ENCODE measurements around the gene RPUSD3. TPM values are rescaled to one million over a fixed set of nuclear protein-coding genes. Genes with fewer than 3 reads are reported as not detected.
"Not testable (repeated sequence)": the region's sequence is repeated elsewhere in the genome, so short reads cannot be mapped to it uniquely, and the experiment has no call there.

RPUSD3 gene
- total RNA-seq, 1 donor from 2014 or later: 71.1 TPM

- Mint-ChIP-seq H3K4me1 (ENCODE audit: low read depth) (no peaks in the 10 kb centered on the region), H3K9me3 (no peaks in the 10 kb centered on the region), H3K36me3 (ENCODE audit: low read depth) (no peaks in the 10 kb centered on the region), H3K27me3 (ENCODE audit: low read depth) (peaks cover 9% of the 10 kb centered on the region), H3K4me3 (ENCODE audit: low read depth) (no peak overlapping the region), H3K27ac (no peak overlapping the region)
- intact Hi-C loops (cut with micrococcal nuclease): no loop called here
- DNase-seq (ENCODE audit: low spot score): no peak
These were observed 17.9 kb upstream of the RPUSD3 start for GRCh38 chr3:9861626-9862130.

GRCh38 chr3:9861201-9861600 is 17.4 kb upstream of the RPUSD3 start:
- Mint-ChIP-seq H3K27me3 (ENCODE audit: low read depth) (peaks cover 9% of the 10 kb centered on the region), H3K4me3 (ENCODE audit: low read depth) (no peak overlapping the region), H3K4me1 (ENCODE audit: low read depth) (no peaks in the 10 kb centered on the region), H3K27ac (no peak overlapping the region), H3K36me3 (ENCODE audit: low read depth) (no peaks in the 10 kb centered on the region), H3K9me3 (no peaks in the 10 kb centered on the region)
- DNase-seq (ENCODE audit: low spot score): no peak
- intact Hi-C loops (cut with micrococcal nuclease): no loop called here

- DNase-seq (ENCODE audit: low spot score): no peak
- intact Hi-C loops (cut with micrococcal nuclease): no loop called here
- no peak overlapping the region for H3K4me3 Mint-ChIP-seq (ENCODE audit: low read depth)
- H3K36me3 Mint-ChIP-seq (ENCODE audit: low read depth): no peaks in the 10 kb centered on the region
- H3K27ac Mint-ChIP-seq: no peak overlapping the region
- H3K4me1 Mint-ChIP-seq (ENCODE audit: low read depth): no peaks in the 10 kb centered on the region
- H3K27me3 Mint-ChIP-seq (ENCODE audit: low read depth): peaks cover 9% of the 10 kb centered on the region
- no peaks in the 10 kb centered on the region for H3K9me3 Mint-ChIP-seq
These were observed 15.8 kb upstream of the RPUSD3 start for GRCh38 chr3:9859530-9860025.

- H3K27me3 Mint-ChIP-seq (ENCODE audit: low read depth): peaks cover 22% of the 10 kb centered on the region
- H3K36me3 Mint-ChIP-seq (ENCODE audit: low read depth): no peaks in the 10 kb centered on the region
- H3K4me1 Mint-ChIP-seq (ENCODE audit: low read depth): peaks cover 6% of the 10 kb centered on the region
- DNase-seq (ENCODE audit: low spot score): no peak
- no peak overlapping the region for H3K27ac Mint-ChIP-seq
- intact Hi-C loops (cut with micrococcal nuclease): no loop called here
- no peaks in the 10 kb centered on the region for H3K9me3 Mint-ChIP-seq
- H3K4me3 Mint-ChIP-seq (ENCODE audit: low read depth): no peak overlapping the region
These were observed 11.8 kb upstream of the RPUSD3 start for GRCh38 chr3:9855594-9855993.

GRCh38 chr3:9854291-9854940 is 10.6 kb upstream of the RPUSD3 start:
- H3K36me3 Mint-ChIP-seq (ENCODE audit: low read depth); H3K4me3 Mint-ChIP-seq (ENCODE audit: low read depth); H3K27ac Mint-ChIP-seq; intact Hi-C loops (cut with micrococcal nuclease); H3K4me1 Mint-ChIP-seq (ENCODE audit: low read depth); DNase-seq (ENCODE audit: low spot score); H3K9me3 Mint-ChIP-seq: not testable (repeated sequence)
- peaks cover 28% of the 10 kb centered on the region for H3K27me3 Mint-ChIP-seq (ENCODE audit: low read depth)

- Mint-ChIP-seq H3K9me3 (no peaks in the 10 kb centered on the region), H3K4me1 (ENCODE audit: low read depth) (peaks cover 7% of the 10 kb centered on the region), H3K4me3 (ENCODE audit: low read depth) (no peak overlapping the region)
These were observed 8.7 kb upstream of the RPUSD3 start for GRCh38 chr3:9852528-9852927.

GRCh38 chr3:9851926-9852325 is 8.1 kb upstream of the RPUSD3 start:
- H3K4me1 Mint-ChIP-seq (ENCODE audit: low read depth); H3K9me3 Mint-ChIP-seq; H3K36me3 Mint-ChIP-seq (ENCODE audit: low read depth); DNase-seq (ENCODE audit: low spot score); intact Hi-C loops (cut with micrococcal nuclease); H3K4me3 Mint-ChIP-seq (ENCODE audit: low read depth); H3K27ac Mint-ChIP-seq: not testable (repeated sequence)
- peaks cover 28% of the 10 kb centered on the region for H3K27me3 Mint-ChIP-seq (ENCODE audit: low read depth)

More at GRCh38 chr3:9852528-9852927, 8.7 kb upstream of the RPUSD3 start:
- Mint-ChIP-seq H3K27ac (no peak overlapping the region), H3K36me3 (ENCODE audit: low read depth) (no peaks in the 10 kb centered on the region), H3K27me3 (ENCODE audit: low read depth) (peaks cover 28% of the 10 kb centered on the region)
- intact Hi-C loops (cut with micrococcal nuclease): no loop called here
- DNase-seq (ENCODE audit: low spot score): no peak

GRCh38 chr3:9851383-9851782 is 7.6 kb upstream of the RPUSD3 start:
- H3K4me3 Mint-ChIP-seq (ENCODE audit: low read depth); H3K4me1 Mint-ChIP-seq (ENCODE audit: low read depth); H3K9me3 Mint-ChIP-seq; H3K27ac Mint-ChIP-seq; DNase-seq (ENCODE audit: low spot score); H3K36me3 Mint-ChIP-seq (ENCODE audit: low read depth); intact Hi-C loops (cut with micrococcal nuclease): not testable (repeated sequence)
- peaks cover 28% of the 10 kb centered on the region for H3K27me3 Mint-ChIP-seq (ENCODE audit: low read depth)

GRCh38 chr3:9848860-9849259 is 5.1 kb upstream of the RPUSD3 start:
- H3K4me1 Mint-ChIP-seq (ENCODE audit: low read depth): peaks cover 11% of the 10 kb centered on the region
- H3K9me3 Mint-ChIP-seq; H3K27ac Mint-ChIP-seq; H3K36me3 Mint-ChIP-seq (ENCODE audit: low read depth); H3K4me3 Mint-ChIP-seq (ENCODE audit: low read depth); intact Hi-C loops (cut with micrococcal nuclease); DNase-seq (ENCODE audit: low spot score): not testable (repeated sequence)
- H3K27me3 Mint-ChIP-seq (ENCODE audit: low read depth): peaks cover 28% of the 10 kb centered on the region

- H3K27ac Mint-ChIP-seq; H3K36me3 Mint-ChIP-seq (ENCODE audit: low read depth); H3K4me1 Mint-ChIP-seq (ENCODE audit: low read depth); H3K4me3 Mint-ChIP-seq (ENCODE audit: low read depth); H3K9me3 Mint-ChIP-seq; DNase-seq (ENCODE audit: low spot score); intact Hi-C loops (cut with micrococcal nuclease): not testable (repeated sequence)
- peaks cover 23% of the 10 kb centered on the region for H3K27me3 Mint-ChIP-seq (ENCODE audit: low read depth)
These were observed 4.1 kb upstream of the RPUSD3 start for GRCh38 chr3:9847870-9848269.

GRCh38 chr3:9846931-9847488 is 3.2 kb upstream of the RPUSD3 start:
- Mint-ChIP-seq H3K4me1 (ENCODE audit: low read depth) (peaks cover 13% of the 10 kb centered on the region), H3K36me3 (ENCODE audit: low read depth) (peaks cover 5% of the 10 kb centered on the region), H3K9me3 (no peaks in the 10 kb centered on the region), H3K4me3 (ENCODE audit: low read depth) (no peak overlapping the region), H3K27ac (no peak overlapping the region), H3K27me3 (ENCODE audit: low read depth) (peaks cover 18% of the 10 kb centered on the region)
- DNase-seq (ENCODE audit: low spot score): no peak
- intact Hi-C loops (cut with micrococcal nuclease): no loop called here

- Mint-ChIP-seq H3K36me3 (ENCODE audit: low read depth) (peaks cover 12% of the 10 kb centered on the region), H3K9me3 (no peaks in the 10 kb centered on the region), H3K27me3 (ENCODE audit: low read depth) (peaks cover 11% of the 10 kb centered on the region), H3K27ac (no peak overlapping the region), H3K4me3 (ENCODE audit: low read depth) (no peak overlapping the region), H3K4me1 (ENCODE audit: low read depth) (peaks cover 16% of the 10 kb centered on the region)
- intact Hi-C loops (cut with micrococcal nuclease): no loop called here
- DNase-seq (ENCODE audit: low spot score): no peak
These were observed 2.4 kb upstream of the RPUSD3 start for GRCh38 chr3:9846231-9846630.

- Mint-ChIP-seq H3K27ac (no peak overlapping the region), H3K4me3 (ENCODE audit: low read depth) (no peak overlapping the region), H3K9me3 (no peaks in the 10 kb centered on the region), H3K4me1 (ENCODE audit: low read depth) (peaks cover 15% of the 10 kb centered on the region), H3K27me3 (ENCODE audit: low read depth) (no peaks in the 10 kb centered on the region), H3K36me3 (ENCODE audit: low read depth) (peaks cover 48% of the 10 kb centered on the region)
- intact Hi-C loops (cut with micrococcal nuclease): loop anchor here (5.0 kb wide), 1 partner anchor 111 kb away; the partner anchor contains the start of gene PRRT3
- no peak for DNase-seq (ENCODE audit: low spot score)
These were observed 2.8 kb downstream of the RPUSD3 start for GRCh38 chr3:9841015-9841414.
